GM21529 (cell line): ENCODE results near the gene ROS1.
"Not testable (repeated sequence)": the region's sequence is repeated elsewhere in the genome, so short reads cannot be mapped to it uniquely, and the experiment has no call there.

Experiments used
- ATAC-seq: cut with Tn5 transposase; IDR thresholded peaks from one replicate; pipeline ENCODE4 v1.9.1; 2021; ENCODE audit not compliant: unreplicated experiment

The ROS1 gene

GRCh38 chr6:117384659-117385058 is 41.1 kb downstream of the ROS1 start:
- ATAC-seq: no peak

- peak; percentile 55 for ATAC-seq
Observed at GRCh38 chr6:117381749-117382148, 44.0 kb downstream of the ROS1 start.

- no peak for ATAC-seq
Observed at GRCh38 chr6:117380298-117380697, 45.4 kb downstream of the ROS1 start.

DNA sequence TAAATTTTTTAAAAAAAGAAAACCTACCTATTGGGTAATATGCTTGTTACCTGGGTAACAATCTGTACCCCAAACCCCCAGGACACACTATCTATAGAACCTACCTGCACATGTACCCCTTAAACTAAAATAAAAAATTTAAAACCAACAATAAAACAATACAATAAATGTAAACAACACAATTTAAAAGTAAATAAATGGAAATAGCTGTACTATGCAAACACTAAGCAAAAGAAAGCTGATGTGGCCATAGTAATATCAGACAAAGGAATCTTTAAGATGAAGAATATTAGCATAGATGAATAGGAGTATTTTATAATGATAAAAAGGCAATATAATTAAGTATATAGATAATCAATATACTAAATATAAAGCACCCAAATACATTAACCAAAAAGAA is 50.3 kb downstream of the ROS1 start:
- ATAC-seq: no peak

- ATAC-seq: no peak
Observed at GRCh38 chr6:117373211-117373813, 52.4 kb downstream of the ROS1 start.

DNA sequence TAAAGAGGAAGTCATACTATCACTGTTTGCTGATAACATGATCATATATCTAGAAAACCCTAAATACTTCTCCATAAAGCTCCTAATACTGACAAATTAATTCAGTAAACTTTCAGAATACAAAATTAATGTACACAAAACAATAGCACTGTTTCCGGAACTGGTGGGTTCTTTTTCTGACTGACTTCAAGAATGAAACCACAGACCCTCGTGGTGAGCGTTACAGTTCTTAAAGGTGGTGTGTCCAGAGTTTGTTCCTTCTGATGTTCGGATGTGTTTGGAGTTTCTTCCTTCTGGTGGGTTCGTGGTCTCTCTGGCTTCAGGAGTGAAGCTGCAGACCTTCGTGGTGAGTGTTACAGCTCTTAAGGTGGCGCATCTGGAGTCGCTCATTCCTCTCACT is 53.5 kb downstream of the ROS1 start:
- ATAC-seq: not testable (repeated sequence)

- no peak for ATAC-seq
Observed at GRCh38 chr6:117371492-117371891, 54.2 kb downstream of the ROS1 start.

DNA sequence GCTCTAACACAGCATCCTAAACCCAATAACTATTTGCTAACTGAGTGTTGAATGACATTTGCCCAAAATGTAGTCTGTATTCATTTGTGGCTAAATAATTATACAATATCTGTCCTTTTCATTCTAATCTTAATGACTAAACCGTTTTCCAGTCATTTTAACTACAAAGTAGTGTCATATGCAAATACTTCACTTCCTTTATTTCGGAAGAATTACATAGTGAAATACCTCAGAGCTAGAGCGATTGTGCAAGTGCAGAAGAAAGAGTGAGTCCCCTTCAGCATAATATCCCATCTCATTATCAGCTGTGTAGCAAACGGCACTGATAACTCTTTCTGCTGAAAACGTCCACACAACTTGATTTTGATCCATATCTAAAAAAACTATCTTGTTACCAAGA is 66.2 kb downstream of the ROS1 start:
- no peak for ATAC-seq

DNA sequence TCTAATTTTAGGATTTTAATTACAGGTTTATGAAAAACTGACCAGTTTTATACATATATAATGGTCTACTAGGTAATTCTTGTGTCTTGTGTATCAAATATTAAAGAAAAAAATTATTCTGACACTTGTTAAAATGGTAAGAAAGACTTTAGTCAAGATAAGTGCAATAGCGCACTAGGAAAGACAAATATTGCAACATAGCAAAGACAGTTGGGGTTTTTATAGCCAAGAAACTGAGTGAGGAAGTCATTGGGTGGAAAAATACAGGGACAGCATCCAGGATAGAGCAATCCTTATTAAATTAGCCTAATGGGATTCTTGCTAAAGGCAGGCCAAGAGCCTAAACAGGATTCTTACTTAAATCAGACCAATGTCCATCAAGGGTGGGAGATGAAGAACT is 71.1 kb downstream of the ROS1 start:
- no peak for ATAC-seq

DNA sequence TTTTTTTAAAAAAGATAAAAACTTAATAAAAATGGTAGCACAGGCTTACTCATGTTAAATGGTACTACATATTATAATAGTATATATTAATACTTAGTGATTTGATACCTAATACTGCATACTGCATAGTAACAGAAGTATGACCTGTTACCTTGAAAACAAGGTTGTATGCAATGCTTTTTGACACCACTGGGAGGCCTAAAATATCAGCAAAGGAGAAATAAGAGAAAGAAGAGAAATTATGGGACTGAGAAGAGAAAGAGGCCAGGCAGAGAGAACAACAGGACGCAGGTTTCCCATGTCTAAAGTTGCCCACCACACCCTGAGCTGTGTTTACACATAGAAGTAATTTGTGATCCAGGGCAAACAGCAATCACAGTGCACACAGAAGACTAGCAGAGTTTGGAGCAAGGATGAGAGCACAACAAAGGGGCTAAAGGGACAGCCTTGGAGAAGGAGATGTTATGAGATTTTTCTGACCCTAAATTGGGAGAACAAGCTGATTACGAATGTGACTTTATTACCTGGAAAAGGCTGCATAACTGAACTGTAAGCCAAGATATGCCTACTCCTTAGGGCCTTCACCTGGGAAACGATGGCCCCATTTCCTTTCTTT is 73.2 kb downstream of the ROS1 start:
- ATAC-seq: peak; percentile 65

DNA sequence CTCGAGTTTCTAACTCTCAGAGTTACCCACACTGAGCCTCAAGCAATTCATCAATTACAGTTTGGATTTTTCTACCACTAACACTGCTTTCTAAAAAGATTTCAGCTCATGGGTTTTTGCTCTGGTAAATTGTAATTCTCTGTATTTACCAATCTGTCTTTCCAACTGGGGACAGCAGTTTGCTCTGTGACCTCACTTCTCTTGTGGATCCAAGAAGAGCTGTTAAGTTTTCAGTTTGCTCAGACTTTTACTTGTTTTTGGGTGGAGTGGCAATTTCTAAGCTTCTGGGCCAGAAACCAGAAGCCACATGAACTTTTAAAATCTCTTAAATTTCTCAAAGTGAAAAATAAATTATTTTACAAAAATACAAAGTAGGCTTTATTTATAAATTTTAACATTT is 74.2 kb downstream of the ROS1 start:
- no peak for ATAC-seq

GRCh38 chr6:117346142-117346930 is 79.4 kb downstream of the ROS1 start:
- no peak for ATAC-seq

DNA sequence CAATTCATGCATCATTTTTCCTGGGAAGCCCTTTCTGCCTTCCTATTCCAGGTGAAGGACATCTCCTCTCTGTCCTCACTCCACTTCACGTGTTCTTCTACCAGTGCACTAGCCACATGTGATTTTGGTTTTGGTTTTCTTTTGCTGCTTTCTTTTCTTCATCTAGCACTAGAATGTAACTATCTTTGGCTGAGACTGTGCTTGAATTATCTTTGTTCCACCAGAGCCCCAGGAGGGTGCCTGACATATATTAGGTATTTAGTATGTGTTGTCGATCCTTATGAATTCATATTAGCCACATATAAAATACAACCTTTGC is 80.5 kb downstream of the ROS1 start:
- no peak for ATAC-seq

DNA sequence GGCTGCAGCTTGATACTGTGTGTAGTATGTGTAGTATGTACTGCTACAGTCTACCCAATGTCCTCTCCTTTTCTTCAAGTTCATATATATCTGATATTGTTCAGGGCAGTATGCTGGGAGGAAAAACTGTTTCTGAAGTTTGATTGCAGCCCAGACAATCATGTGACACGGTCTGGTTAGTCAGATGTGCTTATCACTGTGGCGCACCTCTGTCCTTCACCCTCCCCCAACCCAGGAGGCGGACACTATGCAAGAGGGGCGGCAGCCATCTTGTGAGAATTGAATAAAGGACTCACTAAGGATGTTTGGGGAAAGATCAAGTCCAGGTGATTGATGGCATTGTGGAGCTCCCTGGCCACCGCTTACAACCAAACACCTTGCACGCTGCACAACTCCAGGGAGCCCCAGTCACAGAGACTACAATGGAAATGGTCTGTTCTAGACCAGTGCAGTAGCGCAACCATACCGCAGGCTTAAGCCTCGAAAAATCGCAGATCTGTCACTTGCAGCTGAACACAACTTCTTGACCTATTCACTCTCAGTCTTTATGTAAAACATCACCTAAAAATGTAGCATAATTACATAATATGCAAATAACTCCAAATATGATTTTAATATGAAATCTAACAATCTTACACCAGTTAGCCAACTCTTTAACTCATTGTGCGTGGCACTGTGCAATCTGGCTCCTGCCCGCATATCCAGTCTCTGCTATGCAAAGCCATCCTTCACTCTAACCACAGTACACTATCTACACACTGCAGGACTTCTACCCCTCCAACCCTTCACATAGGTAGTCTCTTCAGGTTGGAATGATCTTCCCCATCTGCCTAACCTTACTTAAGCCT is 81.1 kb downstream of the ROS1 start:
- no peak for ATAC-seq

- ATAC-seq: no peak
Observed at GRCh38 chr6:117338567-117338966, 87.2 kb downstream of the ROS1 start.

DNA sequence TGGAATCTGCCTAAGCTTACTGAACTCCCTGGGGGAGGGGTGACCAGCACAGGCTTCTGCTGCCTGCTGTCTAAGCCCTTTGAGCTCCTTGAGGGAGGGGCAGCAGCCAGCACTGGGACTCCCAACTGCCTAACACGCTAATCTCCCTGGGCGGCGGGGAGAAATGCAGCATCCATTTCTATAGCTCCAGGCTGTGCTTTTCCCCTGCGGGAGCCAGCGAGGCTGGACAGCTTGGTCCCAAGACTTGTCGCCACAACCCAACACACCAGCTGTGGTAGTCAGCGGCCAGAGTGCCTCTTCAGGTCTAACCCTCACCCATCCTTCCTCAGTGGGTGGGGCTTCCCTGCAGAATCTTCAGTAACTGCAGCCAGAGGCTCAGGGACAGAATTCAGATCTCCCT is 95.8 kb downstream of the ROS1 start:
- ATAC-seq: no peak

- ATAC-seq: no peak
Observed at GRCh38 chr6:117328500-117328899, 97.2 kb downstream of the ROS1 start.

- no peak for ATAC-seq
Observed at GRCh38 chr6:117328005-117328389, 97.7 kb downstream of the ROS1 start.

DNA sequence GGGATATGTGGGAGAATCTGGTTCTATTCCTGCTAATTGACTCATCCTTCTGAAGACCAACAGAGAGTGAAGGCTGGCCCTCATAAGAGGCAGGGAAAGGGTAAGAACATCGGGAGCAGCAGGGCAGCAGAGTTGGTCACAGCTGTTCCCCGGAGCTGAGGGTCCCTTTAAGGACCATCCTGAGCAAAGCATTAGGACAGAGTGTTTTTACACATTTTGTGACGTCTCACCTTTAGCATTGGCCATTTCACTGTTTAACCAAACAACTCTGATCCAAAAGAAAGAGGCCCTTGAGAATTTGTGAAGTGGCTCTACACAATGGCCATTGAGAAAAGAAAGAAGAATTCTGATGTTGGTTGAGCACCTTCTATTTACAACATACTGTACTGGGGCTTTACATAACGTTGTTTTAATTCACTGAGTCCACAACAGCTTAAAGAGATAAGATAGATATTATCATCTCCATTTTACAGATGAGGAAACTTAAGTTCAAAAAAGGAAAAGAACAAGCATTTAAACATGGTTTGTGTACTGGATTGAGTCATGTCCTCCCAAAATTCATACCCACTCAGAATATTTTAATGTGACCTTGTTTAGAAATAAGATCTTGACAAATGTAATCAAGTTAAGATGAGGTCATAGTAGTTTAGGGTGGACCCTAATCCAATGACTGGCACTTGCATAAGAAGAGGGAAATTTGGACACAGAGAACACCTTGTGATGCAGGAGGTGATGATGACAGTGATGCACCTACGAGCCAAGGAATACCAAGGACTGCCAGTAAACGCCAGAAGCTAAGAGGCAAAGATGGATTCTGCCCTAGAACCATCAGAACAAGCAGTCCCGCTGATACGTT is 98.4 kb downstream of the ROS1 start:
- ATAC-seq: no peak

DNA sequence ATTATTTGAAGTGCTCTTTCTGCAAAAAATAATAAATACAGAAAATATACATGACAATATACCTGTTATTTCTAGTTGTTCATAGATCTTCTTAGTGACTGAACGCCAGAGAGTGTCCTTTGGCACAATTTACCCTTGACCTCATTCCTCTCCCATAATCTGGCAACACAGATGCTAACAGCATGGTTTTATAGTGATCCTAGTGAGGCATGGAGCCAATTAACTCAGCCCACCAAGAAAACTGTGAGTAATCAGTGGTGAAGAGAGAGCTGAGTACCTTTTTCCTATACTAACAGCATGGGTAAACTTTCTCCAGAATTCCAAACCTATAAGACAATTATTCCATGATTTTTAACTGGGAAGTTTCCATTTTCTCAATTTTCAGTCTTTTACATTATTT is 99.3 kb downstream of the ROS1 start:
- ATAC-seq: no peak

- ATAC-seq: no peak
Observed at GRCh38 chr6:117317261-117317660, 108.5 kb downstream of the ROS1 start.
